GM18511 (cell line): ENCODE data around the gene MYADM.
"Not testable (repeated sequence)": the region's sequence is repeated elsewhere in the genome, so short reads cannot be mapped to it uniquely, and the experiment has no call there.

Experiments used
- ATAC-seq: cut with Tn5 transposase; IDR thresholded peaks from one replicate; pipeline ENCODE4 v1.9.1; 2021; ENCODE audit warnings: mild to moderate bottlenecking, moderate library complexity; ENCODE audit not compliant: unreplicated experiment

The MYADM gene

GRCh38 chr19:53868091-53868891 is 608 bp downstream of the MYADM start:
- no peak for ATAC-seq

GRCh38 chr19:53868892-53869804 is 1.5 kb downstream of the MYADM start:
- peak; percentile 54 for ATAC-seq

GRCh38 chr19:53869805-53870484 is 2.3 kb downstream of the MYADM start:
- not testable (repeated sequence) for ATAC-seq

- no peak for ATAC-seq
These were observed 2.8 kb downstream of the MYADM start for GRCh38 chr19:53870485-53870844.

DNA sequence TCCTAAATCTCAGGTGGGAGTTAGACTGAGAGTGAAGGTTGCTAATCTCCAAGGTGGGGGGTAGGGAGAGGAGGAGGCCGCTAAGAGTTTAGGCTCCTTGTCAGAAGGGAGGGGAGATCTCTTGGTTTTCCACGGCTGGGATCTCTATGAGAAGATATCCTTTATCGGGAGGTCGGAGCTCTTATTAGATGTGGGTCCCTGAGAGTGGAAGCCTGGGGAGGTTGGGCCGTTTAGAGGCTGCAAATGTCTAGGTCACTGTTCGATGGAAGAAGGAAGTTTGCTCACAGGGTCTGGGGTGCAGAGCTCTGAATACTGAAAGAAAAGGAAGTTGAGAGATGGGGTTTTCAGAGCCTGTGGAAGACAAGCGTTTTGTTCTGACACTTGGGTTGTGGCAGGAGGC is 3.8 kb downstream of the MYADM start:
- ATAC-seq, result no peak

DNA sequence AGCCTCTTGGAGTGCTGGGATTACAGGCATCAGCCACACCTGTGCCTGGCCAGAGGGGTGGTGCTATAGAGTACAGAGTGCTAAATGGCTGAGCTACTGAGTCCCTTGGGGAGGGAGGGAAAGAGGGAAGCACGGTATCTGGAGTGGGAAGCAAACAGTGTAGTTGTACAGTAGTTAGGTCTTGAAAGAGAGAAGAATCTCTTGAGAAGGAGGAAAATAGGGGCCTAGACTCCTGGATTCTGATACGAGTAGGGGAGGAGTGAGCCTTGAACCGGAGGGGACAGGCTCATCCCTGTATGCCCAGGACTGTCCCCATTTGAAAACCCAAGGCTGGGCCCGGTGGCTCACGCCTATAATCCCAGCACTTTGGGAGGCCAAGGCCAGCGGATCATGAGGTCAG is 5.1 kb downstream of the MYADM start:
- no peak for ATAC-seq

- no peak for ATAC-seq
These were observed 6.3 kb downstream of the MYADM start for GRCh38 chr19:53873773-53874605.

DNA sequence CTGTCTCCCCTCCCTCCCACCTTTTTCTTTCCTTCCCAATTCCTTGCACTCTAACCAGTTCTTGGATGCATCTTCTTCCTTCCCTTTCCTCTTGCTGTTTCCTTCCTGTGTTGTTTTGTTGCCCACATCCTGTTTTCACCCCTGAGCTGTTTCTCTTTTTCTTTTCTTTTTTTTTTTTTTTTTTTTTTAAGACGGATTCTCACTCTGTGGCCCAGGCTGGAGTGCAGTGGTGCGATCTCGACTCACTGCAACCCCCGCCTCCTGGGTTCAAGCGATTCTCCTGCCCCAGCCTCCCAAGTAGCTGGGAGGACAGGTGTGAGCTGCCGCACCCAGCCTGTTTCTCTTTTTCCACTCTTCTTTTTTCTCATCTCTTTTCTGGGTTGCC is 6.9 kb downstream of the MYADM start:
- no peak for ATAC-seq

DNA sequence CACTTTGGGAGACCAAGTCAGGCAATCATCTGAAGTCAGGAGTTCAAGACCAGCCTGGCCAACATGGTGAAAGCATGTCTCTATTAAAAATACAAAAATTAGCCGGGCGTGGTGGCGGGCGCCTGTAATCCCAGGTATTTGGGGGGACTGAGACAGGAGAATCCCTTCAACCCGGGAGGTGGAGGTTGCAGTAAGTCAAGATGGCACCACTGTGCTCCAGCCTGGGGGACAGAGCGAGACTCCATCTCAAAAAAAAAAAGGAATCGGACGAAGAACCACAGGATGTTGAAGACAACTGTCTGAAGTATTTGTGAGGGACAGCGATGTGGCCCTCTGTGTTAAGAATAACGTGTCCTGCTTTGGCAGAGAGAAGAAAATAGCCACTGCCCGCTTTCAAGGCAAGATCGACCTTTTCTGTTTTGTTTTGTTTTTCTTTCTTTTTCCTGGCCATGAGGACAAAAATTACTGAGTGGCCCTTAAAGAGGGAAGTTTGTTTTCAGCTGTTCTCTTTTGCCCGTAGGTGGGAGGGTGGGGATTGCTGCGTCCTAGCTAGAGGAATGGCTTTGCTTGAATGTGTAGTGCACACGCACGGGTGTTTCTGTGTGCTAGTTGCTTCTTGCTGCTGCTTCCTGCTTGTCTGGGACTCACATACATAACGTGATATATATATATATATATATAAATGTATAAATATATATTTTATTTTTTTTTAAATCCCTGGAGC is 8.1 kb downstream of the MYADM start:
- ATAC-seq, result no peak

DNA sequence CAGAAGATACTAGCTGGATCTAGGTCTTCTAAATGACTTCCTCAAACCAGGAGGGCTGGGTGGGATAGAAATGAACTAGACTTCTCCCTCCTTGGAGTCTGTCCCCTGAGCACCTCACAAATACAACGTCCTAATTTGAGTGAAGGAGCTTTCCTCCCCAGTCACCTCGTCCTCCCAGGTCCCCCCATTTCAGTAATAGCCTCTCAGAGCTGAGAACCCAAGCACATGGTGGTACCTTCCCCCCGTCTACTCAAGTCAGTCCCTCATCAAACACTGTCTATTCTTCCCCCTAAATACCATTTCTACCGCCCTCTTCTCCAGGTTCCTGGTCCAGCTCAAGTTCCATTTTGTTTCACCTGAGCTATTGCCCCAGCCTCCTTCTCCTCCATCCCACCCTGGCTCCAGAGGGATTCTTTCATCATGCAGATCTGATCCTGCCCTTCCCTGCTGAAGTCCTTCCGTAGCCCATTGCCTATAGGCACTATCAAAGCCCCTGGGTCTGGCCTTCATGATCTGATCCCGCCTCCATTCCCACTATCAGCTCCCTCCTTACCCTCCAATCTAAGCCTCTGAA is 9.1 kb downstream of the MYADM start:
- no peak for ATAC-seq

- no peak for ATAC-seq
These were observed 9.7 kb downstream of the MYADM start for GRCh38 chr19:53877361-53877766.

- no peak for ATAC-seq
These were observed 11.1 kb downstream of the MYADM start for GRCh38 chr19:53878776-53879139.

GRCh38 chr19:53879140-53880081 is 11.7 kb downstream of the MYADM start:
- ATAC-seq, result peak; percentile 94

DNA sequence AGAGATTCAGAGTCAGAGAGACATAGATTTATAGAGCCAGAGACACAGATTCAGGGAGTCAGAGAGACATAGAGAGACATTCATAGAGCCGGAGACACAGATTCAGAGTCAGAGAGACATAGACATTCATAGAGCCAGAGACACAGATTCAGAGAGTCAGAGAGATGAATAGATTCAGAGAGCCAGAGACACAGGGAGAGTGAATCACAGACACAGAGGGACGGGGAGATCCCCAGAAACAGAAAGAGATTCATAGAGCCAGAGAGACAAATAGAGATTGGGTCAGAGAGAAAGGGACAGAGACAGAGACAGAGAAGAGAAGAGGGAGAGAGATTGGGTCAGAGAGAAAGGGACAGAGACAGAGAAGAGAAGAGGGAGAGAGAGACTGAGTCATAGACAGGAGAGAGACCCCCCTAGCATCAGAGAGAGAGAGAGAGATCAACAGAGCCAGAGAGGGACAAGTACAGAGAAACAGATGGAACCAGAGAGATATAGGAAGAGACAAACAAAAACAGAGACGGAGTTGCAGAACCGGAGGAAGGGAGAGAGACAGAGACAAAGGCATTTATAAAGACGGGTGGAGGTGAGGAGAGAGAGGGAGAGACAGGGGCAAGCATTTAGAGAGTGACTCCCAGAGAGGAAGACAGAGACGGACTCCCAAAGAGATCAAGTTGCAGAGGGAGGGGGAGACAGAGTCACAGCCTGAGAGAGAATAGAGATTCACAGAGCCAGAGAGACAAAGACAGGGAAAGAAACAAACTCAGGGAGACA is 13.2 kb downstream of the MYADM start:
- no peak for ATAC-seq

- ATAC-seq, result no peak
These were observed 14.1 kb downstream of the MYADM start, which contains the start of gene PRKCG for GRCh38 chr19:53881482-53882390. Gene PRKCG (plus strand): TSS chr19:53882197. CDS start chr19:53882495, 298 bp downstream.

- no peak for ATAC-seq
These were observed 14.8 kb downstream of the MYADM start for GRCh38 chr19:53882391-53883050.
